Trophoblast cell (in vitro differentiated cells and primary cell): ENCODE data around the gene CAPN15.
"Not testable (repeated sequence)": the region's sequence is repeated elsewhere in the genome, so short reads cannot be mapped to it uniquely, and the experiment has no call there.

Experiments
- DNase-seq, 2 donors: peaks; one replicate each; pipeline ENCODE4 v3.0.0-alpha.2; 2016
- H2AFZ ChIP-seq: 2 replicates; pipeline ENCODE4 v1.6.1; 2013; ENCODE audit warnings: low read length, moderate library complexity, mild to moderate bottlenecking; ENCODE audit not compliant: insufficient read depth, poor library complexity
- H2AK5ac ChIP-seq: 2 replicates; pipeline ENCODE4 v1.6.1; 2013; ENCODE audit warnings: mild to moderate bottlenecking, low read length
- H2BK120ac ChIP-seq: 2 replicates; pipeline ENCODE4 v1.6.1; 2013; ENCODE audit warnings: low read length, mild to moderate bottlenecking, moderate library complexity; ENCODE audit not compliant: insufficient read depth, poor library complexity
- H2BK12ac ChIP-seq: 2 replicates; pipeline ENCODE4 v1.6.1; 2013; ENCODE audit warnings: mild to moderate bottlenecking, low read length, moderate library complexity
- H2BK5ac ChIP-seq: 2 replicates; pipeline ENCODE4 v1.6.1; 2013; ENCODE audit warnings: low read length, low read depth, moderate library complexity, mild to moderate bottlenecking; ENCODE audit not compliant: poor library complexity
- H3K14ac ChIP-seq: 2 replicates; pipeline ENCODE4 v1.6.1; 2013; ENCODE audit warnings: mild to moderate bottlenecking, low read length
- H3K18ac ChIP-seq: 2 replicates; pipeline ENCODE4 v1.6.1; 2013; ENCODE audit warnings: mild to moderate bottlenecking, low read length
- H3K23ac ChIP-seq: 2 replicates; pipeline ENCODE4 v1.6.1; 2013; ENCODE audit warnings: low read length
- H3K27ac ChIP-seq: 2 replicates; pipeline ENCODE4 v1.5.1; 2013; ENCODE audit warnings: low read depth, mild to moderate bottlenecking, inconsistent platforms, low read length, moderate library complexity
- H3K27me3 ChIP-seq: 2 replicates; pipeline ENCODE4 v1.6.1; 2013; ENCODE audit warnings: inconsistent platforms, mild to moderate bottlenecking, low read length, moderate library complexity; ENCODE audit not compliant: insufficient read depth
- H3K36me3 ChIP-seq, 2 experiments: 1 replicate in 1 of 2; 2 replicates in 1 of 2; pipeline ENCODE4 v1.6.1; 2013; ENCODE audit warnings: low read length in 2 of 2, mild to moderate bottlenecking in 2 of 2, moderate library complexity in 1 of 2; ENCODE audit not compliant: insufficient read depth in 2 of 2, control insufficient read depth in 1 of 2
- H3K4ac ChIP-seq: 2 replicates; pipeline ENCODE4 v1.6.1; 2013; ENCODE audit warnings: low read depth, mild to moderate bottlenecking, low read length, moderate library complexity
- H3K4me1 ChIP-seq, 2 experiments: 1 replicate in 1 of 2; 2 replicates in 1 of 2; pipeline ENCODE4 v1.6.1; 2013; ENCODE audit warnings: low read length in 2 of 2, mild to moderate bottlenecking in 2 of 2, moderate library complexity in 1 of 2; ENCODE audit not compliant: insufficient read depth in 2 of 2, control insufficient read depth in 1 of 2
- H3K4me2 ChIP-seq: 2 replicates; pipeline ENCODE4 v1.6.1; 2013; ENCODE audit warnings: inconsistent platforms, mild to moderate bottlenecking, low read length, moderate library complexity
- H3K4me3 ChIP-seq: 2 replicates; pipeline ENCODE4 v1.5.1; 2013; ENCODE audit warnings: mild to moderate bottlenecking, low read depth, low read length, inconsistent platforms
- H3K79me1 ChIP-seq: one replicate; pipeline ENCODE4 v1.6.1; 2013; ENCODE audit warnings: low read length
- H3K79me2 ChIP-seq: 2 replicates; pipeline ENCODE4 v1.6.1; 2013; ENCODE audit warnings: low read length, mild to moderate bottlenecking; ENCODE audit not compliant: control insufficient read depth, insufficient read depth, poor library complexity
- H3K9ac ChIP-seq: 2 replicates; pipeline ENCODE4 v1.6.1; 2013; ENCODE audit warnings: mild to moderate bottlenecking, low read length
- H3K9me3 ChIP-seq: 2 replicates; pipeline ENCODE4 v1.6.1; 2013; ENCODE audit warnings: low read depth, mild to moderate bottlenecking, control low read depth, inconsistent platforms, low read length; ENCODE audit not compliant: insufficient read depth
- H4K12ac ChIP-seq: 2 replicates; pipeline ENCODE4 v1.6.1; 2013; ENCODE audit warnings: low read depth, mild to moderate bottlenecking, low read length, moderate library complexity
- H4K8ac ChIP-seq: 2 replicates; pipeline ENCODE4 v1.6.1; 2013; ENCODE audit warnings: low read depth, mild to moderate bottlenecking, low read length, moderate library complexity
- H4K91ac ChIP-seq: one replicate; pipeline ENCODE4 v1.6.1; 2013; ENCODE audit warnings: low read depth, mild to moderate bottlenecking, low read length, moderate library complexity
- WGBS: extraction: QIAGEN DNeasy Blood & Tissue Kit; methylation state at CpG from one replicate; pipeline ENCODE4 v1.1.7; 2013; ENCODE audit warnings: missing lambda C conversion rate; ENCODE audit not compliant: insufficient read length, insufficient coverage; ENCODE audit errors: extremely low coverage; 5-methylcytosine and 5-hydroxymethylcytosine counted together

CAPN15 gene

GRCh38 chr16:596736-597060 is 69.2 kb downstream of the CAPN15 start:
- Histone ChIP-seq H4K12ac (no peak overlapping the region), H3K27ac (no peak overlapping the region), H4K91ac (no peak overlapping the region), H3K4me2 (no peak overlapping the region), H3K4me3 (no peak overlapping the region), H3K9me3 (peaks cover 11% of the 10 kb centered on the region), H2BK12ac (no peak overlapping the region), H3K79me2 (peaks cover 2% of the 10 kb centered on the region), H3K18ac (peak overlapping the region; percentile 17), H4K8ac (no peak overlapping the region), H2BK120ac (no peak overlapping the region), H3K27me3 (no peaks in the 10 kb centered on the region), H3K23ac (no peak overlapping the region), H3K14ac (no peak overlapping the region), H2AFZ (no peak overlapping the region), H2BK5ac (no peak overlapping the region), H2AK5ac (no peak overlapping the region), H3K79me1 (peaks cover 2% of the 10 kb centered on the region), H3K4me1 (peaks cover 18 to 25% of the 10 kb centered on the region in 2 experiments), H3K36me3 (peaks cover 22 to 31% of the 10 kb centered on the region in 2 experiments), H3K4ac (no peak overlapping the region), H3K9ac (no peak overlapping the region)
- DNase-seq, result no peak
- WGBS, result no CpG with 5 or more reads among the region's 12 CpGs

GRCh38 chr16:597655-598054 is 70.1 kb downstream of the CAPN15 start:
- not testable (repeated sequence) for H4K8ac ChIP-seq, H2BK5ac ChIP-seq, H2AK5ac ChIP-seq, H3K4me2 ChIP-seq, H4K12ac ChIP-seq, H3K9me3 ChIP-seq, H3K27me3 ChIP-seq, H4K91ac ChIP-seq, H3K14ac ChIP-seq, H2AFZ ChIP-seq, DNase-seq, H3K18ac ChIP-seq, H3K27ac ChIP-seq, H2BK120ac ChIP-seq, H3K79me1 ChIP-seq, H3K4me3 ChIP-seq, H3K4ac ChIP-seq, H3K9ac ChIP-seq, H2BK12ac ChIP-seq, H3K79me2 ChIP-seq, H3K23ac ChIP-seq
- Histone ChIP-seq H3K4me1 (peaks cover 9 to 16% of the 10 kb centered on the region in 2 experiments), H3K36me3 (peaks cover 22 to 31% of the 10 kb centered on the region in 2 experiments)
- no CpG with 5 or more reads among the region's 7 CpGs for WGBS

- Histone ChIP-seq H3K79me1 (peaks cover 2% of the 10 kb centered on the region), H2BK12ac (no peak overlapping the region), H4K8ac (no peak overlapping the region), H4K91ac (no peak overlapping the region), H2AK5ac (no peak overlapping the region), H2BK5ac (no peak overlapping the region), H3K14ac (no peak overlapping the region), H3K4ac (no peak overlapping the region), H3K79me2 (no peaks in the 10 kb centered on the region), H3K9ac (no peak overlapping the region), H3K4me3 (no peak overlapping the region), H3K27ac (no peak overlapping the region), H3K4me1 (peaks cover 0 to 2% of the 10 kb centered on the region in 2 experiments), H3K4me2 (no peak overlapping the region), H2AFZ (no peak overlapping the region), H3K27me3 (no peaks in the 10 kb centered on the region), H3K36me3 (peaks cover 19 to 26% of the 10 kb centered on the region in 2 experiments), H2BK120ac (no peak overlapping the region), H4K12ac (no peak overlapping the region), H3K23ac (no peak overlapping the region), H3K18ac (peak overlapping the region; percentile 49), H3K9me3 (peaks cover 8% of the 10 kb centered on the region)
- peak in 1 of 2 donors; percentile 1 for DNase-seq
- no CpG with 5 or more reads among the region's 43 CpGs for WGBS
Measured at GRCh38 chr16:598823-599739, 71.6 kb downstream of the CAPN15 start.

GRCh38 chr16:600781-601180 is 73.3 kb downstream of the CAPN15 start:
- Histone ChIP-seq H2AK5ac (no peak overlapping the region), H3K79me1 (no peaks in the 10 kb centered on the region), H3K9me3 (peaks cover 10% of the 10 kb centered on the region), H3K27me3 (no peaks in the 10 kb centered on the region), H4K8ac (no peak overlapping the region), H2BK12ac (no peak overlapping the region), H2AFZ (no peak overlapping the region), H3K9ac (no peak overlapping the region), H3K14ac (no peak overlapping the region), H3K4ac (no peak overlapping the region), H3K27ac (no peak overlapping the region), H3K23ac (no peak overlapping the region), H3K4me3 (no peak overlapping the region), H3K18ac (no peak overlapping the region), H4K12ac (no peak overlapping the region), H2BK5ac (no peak overlapping the region), H3K79me2 (no peaks in the 10 kb centered on the region), H3K4me2 (no peak overlapping the region), H2BK120ac (no peak overlapping the region), H4K91ac (no peak overlapping the region), H3K4me1 (no peaks in the 10 kb centered on the region), H3K36me3 (peaks cover 17 to 26% of the 10 kb centered on the region in 2 experiments)
- DNase-seq, result no peak
- WGBS, result no CpG with 5 or more reads among the region's 7 CpGs
